Ishikawa (cell line): ENCODE results near the gene MAML2.

Experiments used
- CEBPB ChIP-seq: IDR thresholded peaks from 2 replicates; pipeline ENCODE4 v1.6.1; 2012
- CREB1 ChIP-seq: IDR thresholded peaks from 2 replicates; pipeline ENCODE4 v1.6.1; 2012; ENCODE audit warnings: low read depth
- EGR1 ChIP-seq: IDR thresholded peaks from 2 replicates; pipeline ENCODE4 v1.6.1; 2012
- EP300 ChIP-seq: IDR thresholded peaks from 2 replicates; pipeline ENCODE4 v1.6.1; 2012; ENCODE audit warnings: borderline replicate concordance
- FOXM1 ChIP-seq: IDR thresholded peaks from 2 replicates; pipeline ENCODE4 v1.6.1; 2012; ENCODE audit warnings: low read depth, borderline replicate concordance
- MAX ChIP-seq: IDR thresholded peaks from 2 replicates; pipeline ENCODE4 v1.6.1; 2012
- NFIC ChIP-seq: IDR thresholded peaks from 2 replicates; pipeline ENCODE4 v1.6.1; 2012
- RAD21 ChIP-seq: IDR thresholded peaks from 2 replicates; pipeline ENCODE4 v1.6.1; 2012; ENCODE audit warnings: low read depth
- REST ChIP-seq: IDR thresholded peaks from 2 replicates; pipeline ENCODE4 v1.6.1; 2012; ENCODE audit warnings: low read depth, mild to moderate bottlenecking
- TAF1 ChIP-seq: IDR thresholded peaks from 2 replicates; pipeline ENCODE4 v1.6.1; 2012; ENCODE audit warnings: low read depth, mild to moderate bottlenecking
- TCF12 ChIP-seq: IDR thresholded peaks from 2 replicates; pipeline ENCODE4 v1.6.1; 2012; ENCODE audit warnings: low read depth
- TEAD4 ChIP-seq: IDR thresholded peaks from 2 replicates; pipeline ENCODE4 v1.6.1; 2012
- USF1 ChIP-seq: IDR thresholded peaks from 2 replicates; pipeline ENCODE4 v1.6.1; 2012
- YY1 ChIP-seq: IDR thresholded peaks from 2 replicates; pipeline ENCODE4 v1.6.1; 2012; ENCODE audit warnings: low read depth
- ZBTB7A ChIP-seq: IDR thresholded peaks from 2 replicates; pipeline ENCODE4 v1.6.1; 2012; ENCODE audit warnings: low read depth

Gene MAML2

GRCh38 chr11:96218901-96219300, 124.1 kb downstream of the MAML2 start:
- TF ChIP-seq CEBPB (no peak), EGR1 (no peak), FOXM1 (no peak), EP300 (no peak), USF1 (no peak), CREB1 (no peak), NFIC (no peak), YY1 (no peak), RAD21 (no peak), TAF1 (no peak), TEAD4 (no peak), REST (no peak), MAX (no peak), ZBTB7A (no peak), TCF12 (no peak)

- TF ChIP-seq NFIC (no peak), TCF12 (no peak), ZBTB7A (no peak), YY1 (no peak), RAD21 (no peak), USF1 (no peak), MAX (no peak), FOXM1 (no peak), TAF1 (no peak), TEAD4 (no peak), EGR1 (no peak), CEBPB (no peak), EP300 (no peak)
These were observed 125.0 kb downstream of the MAML2 start for GRCh38 chr11:96218006-96218405.

GRCh38 chr11:96217206-96217605, 125.8 kb downstream of the MAML2 start:
- TF ChIP-seq USF1 (no peak), MAX (no peak), REST (no peak), TEAD4 (no peak), NFIC (no peak), TAF1 (no peak), YY1 (no peak)

GRCh38 chr11:96215826-96216225, 127.2 kb downstream of the MAML2 start:
- no peak for TF ChIP-seq CEBPB
- TF ChIP-seq CREB1: no peak
- TF ChIP-seq TCF12: no peak

GRCh38 chr11:96215110-96215782, 127.7 kb downstream of the MAML2 start:
- TF ChIP-seq REST: no peak
